ENCODE results near the gene PCSK1.

The PCSK1 gene

DNA sequence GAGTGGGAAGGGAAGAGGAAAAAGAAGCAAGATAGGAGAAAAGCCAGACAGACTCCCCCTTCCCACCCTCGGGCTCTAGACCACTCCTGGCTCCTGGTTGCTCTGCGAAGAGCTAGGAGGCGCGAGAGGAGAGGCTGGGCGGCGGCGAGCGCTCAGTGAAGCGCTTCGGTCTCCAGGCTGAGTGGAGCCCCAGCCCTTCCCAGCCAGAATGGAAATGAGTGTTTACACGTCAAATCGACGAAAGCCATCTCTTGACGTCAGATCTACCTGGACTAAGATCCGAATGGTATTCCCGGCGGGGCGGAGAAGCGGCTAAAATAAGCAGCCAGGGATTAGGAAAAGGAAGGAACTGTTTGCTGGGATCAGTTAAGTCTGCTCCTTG is at the start of gene PCSK1:
Gene PCSK1, minus strand, starts transcription at position 183 of the 382 bp plus-strand sequence. CDS start 206 bp downstream, outside the sequence.
- DNase-seq, result no peak

DNA sequence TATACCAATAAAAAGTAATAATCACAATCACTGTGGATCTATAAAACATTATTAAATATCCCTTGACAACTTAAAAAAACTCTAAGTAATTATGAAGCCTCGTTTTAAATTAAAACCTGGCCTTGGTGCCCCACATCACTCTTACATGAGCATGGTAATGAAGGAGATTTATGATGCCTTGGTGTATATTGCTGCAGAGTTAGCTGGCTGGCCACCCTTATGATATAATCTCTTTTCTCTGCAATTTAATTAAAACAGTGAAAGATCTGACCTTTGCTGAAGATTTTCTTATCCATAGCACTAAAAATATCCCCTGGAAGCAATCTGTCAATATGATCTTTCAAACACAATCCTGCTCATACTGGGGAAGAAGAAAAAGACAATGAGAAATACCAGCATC is 48.8 kb upstream of the PCSK1 start:
- DNase-seq, result no peak

DNA sequence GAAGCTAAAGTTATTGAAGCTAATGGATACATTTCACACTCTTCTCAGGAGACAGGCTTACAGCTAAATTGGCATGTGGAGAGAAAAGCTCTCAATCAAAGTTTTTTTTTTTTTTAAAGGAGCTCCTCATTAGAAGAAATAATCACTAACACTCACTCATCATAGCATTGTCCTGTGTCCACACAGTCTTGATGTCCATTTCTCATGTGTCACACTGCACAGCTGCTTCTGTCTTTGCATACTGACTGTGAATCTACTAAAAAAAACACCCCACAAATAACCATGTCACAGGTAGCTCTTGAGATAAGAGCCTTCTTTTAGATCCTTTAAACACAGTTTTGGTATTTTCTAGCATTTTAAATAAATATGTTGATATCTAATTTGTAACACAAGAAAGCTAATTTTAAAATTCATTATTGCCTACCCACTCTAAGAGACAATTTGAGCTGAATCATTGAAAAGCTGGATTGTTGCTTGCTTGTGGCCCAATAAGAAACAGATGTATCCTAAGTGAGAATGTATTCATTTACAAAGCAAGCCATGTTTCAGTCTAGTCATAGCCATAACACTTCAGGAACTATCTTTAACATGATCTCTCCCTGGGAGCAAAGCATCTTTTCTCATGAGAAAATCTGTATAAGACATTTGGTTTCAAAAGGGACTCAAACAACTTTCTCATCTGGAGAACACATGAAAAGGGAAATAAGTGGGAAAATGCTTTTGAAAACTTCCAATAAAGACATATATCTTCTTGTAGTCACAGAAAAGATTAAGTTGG is 48.1 kb upstream of the PCSK1 start:
- no peak for DNase-seq

DNA sequence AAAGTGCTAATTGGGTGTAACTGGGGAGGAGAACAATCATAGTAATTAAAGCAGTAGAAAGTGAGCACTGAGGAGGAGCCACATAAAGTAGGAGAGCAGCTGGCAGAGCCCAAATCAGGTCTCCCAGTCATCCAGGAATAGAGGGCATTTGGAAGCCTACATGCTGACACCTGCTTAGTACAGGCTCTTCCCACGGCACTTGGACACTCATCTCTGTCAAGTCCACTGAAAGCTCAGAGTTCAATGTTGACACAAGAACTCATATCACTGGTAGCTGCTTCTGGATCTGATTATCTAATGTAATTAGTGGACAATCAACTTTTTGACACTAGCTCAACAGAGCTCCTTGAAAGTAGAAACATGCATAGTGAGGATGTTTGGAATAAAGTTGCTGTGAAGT is 45.9 kb upstream of the PCSK1 start:
- no peak for DNase-seq

DNA sequence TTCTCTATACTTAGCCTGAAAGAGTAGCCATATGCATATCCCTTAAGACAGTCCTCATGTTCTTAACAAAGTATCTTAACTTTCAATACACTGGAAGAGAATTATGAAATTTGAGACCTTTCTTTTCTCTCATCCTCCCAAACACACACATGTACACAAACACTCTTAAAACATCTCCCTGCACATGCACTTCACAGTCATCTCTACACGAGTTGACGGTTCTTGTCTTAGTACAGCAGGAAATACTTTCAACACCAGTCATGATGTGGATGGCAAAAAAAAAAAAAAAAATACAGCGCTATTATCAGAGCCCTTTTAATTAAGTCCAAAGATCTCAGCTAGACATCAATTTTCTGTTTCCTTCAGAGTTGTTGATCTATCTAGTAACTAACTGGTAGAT is 43.6 kb upstream of the PCSK1 start:
- no peak for DNase-seq

DNA sequence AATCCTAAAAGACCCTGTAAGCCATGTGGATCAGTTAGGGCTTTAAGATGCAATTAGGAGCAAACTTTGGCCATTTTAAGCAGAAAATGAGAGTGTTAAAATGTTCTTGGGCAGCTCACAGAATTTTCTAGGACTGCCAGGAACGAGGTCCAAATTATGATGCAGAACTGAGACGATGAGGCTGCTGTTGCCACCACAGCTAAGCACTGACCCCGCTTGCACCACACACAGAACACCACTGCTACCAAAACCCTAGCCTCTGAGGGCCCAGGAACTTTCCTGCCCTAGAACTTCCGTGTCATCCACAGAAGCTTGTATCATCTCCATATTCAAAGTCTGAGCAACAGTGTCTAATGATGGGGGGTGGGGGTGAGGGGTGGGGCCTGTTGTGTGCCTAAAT is 41.0 kb upstream of the PCSK1 start:
- DNase-seq, result no peak

DNA sequence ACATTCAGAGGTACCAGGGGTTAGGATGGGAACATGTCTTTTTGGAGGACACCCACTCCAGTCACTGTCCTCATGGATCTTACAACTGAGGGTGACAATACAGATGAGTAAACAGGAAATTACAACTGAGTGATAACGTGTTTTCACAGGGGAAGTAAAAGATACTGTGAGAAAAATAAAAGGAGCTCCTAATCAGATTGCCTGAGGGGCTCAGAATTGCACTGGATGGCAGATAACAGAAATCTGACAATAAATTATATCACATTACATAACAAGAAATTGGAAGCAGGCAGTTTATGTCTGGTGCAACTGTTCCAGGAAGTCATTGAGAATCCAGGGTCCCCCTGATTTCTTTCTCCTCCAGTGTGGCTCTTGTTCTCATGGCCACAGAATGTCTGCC is 40.1 kb upstream of the PCSK1 start:
- DNase-seq, result no peak

DNA sequence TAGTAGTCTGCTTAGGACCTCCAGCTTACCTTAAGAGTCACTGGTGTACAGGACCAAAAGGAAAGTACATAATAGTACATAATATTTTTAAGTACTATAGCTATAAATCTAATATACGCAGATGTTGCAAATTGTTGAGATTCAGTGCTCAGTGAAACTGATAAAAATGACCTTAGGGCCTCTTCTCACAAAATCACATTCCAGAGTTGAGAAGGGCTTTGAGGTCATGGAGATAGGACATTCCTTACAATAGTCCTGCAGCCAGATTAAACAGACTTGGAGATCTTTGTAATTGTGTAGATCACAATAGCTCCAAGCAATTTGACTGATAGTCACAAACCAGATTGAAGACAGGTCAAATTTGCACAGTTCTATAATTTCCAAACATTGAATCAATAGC is 37.7 kb upstream of the PCSK1 start:
- no peak for DNase-seq

DNA sequence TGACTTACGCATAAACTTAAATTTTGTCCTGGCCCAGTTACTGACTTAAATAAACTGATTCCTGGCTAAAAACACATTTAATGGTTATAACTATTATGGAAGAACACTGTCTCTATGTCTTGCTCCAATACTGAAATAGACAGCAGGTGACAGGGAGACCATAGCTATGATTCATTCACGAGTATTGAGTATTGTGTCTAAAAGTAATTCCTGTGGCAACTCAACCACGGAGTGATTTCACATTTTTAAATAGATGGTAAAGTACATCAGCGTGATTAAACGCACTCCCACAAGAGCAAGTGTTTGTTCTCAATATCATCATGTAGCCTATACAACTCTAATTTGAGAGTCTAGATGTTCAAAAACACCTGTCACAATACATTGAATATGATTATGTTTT is 35.9 kb upstream of the PCSK1 start:
- no peak for DNase-seq

DNA sequence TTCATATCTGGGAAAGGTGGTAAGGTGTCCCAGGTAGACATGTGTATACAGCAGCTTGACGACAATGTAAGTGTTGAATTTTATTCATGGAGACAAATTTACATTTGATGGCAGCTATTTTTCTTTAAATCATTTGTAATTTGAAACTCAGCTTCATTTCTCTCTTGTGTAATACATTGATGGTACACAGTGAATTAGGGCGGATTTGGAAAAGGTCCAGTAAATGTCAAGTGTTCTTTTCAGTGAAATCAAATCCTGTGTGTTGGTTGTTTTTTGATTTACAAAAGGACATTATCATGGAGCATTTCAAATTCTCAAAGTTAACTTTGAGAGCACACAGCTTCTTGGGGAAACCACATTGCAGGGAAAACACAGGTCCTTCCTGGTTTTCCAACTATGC is 30.0 kb upstream of the PCSK1 start:
- DNase-seq, result no peak

DNA sequence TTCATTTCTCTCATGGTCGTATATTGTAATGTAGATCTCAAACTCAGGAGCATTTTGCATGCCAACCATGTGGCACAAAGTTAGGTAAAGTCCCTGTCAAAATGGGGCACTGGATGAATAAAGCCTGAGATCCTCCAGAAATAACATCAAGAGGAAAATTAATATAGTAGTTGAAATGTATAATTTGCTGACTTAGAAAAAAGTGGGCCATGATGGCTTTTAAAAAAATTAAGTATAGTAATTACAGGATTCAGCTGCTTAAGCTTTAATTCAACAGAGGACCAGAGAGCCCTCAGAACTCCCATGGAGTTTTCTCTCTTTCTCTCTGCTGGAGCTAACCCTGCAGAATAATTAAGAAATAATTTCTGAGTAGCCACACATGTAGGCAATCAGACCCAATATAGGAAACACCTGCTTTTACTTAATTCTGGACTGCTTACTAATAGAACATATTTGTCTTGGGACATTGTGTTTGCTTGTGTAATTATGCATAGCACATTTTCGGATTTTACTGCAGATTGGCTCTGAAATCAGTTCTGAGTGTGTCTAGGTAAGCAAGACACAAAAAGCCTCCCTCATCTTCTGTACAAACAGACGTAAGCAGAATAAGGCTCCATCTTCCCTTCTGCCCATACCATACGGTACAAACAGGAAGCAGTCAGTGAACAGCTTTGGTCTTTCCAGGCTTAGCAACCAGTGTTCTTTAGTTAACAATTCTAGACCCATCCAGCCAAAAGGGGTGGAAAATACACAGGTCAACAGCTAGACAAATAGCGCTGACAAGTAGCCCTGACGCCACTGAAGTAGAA is 26.5 kb upstream of the PCSK1 start:
- no peak for DNase-seq

DNA sequence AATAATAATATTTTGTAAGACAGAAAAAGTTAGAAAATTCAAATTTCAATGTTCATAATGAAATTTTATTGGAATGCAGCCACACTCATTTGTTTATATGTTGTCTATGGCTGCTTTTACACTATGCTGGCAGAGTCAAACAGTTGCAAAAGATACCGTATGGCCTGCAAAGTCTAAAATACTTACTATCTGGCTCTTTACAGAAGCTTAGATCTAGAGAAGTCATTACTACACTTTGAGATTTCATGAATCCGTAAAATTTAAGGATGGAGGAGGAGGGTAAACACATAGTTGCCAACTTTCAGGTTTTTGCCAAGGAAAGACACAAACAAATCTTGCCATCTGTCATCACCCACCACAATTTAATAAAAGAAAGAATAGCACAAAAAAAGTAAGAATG is 25.1 kb upstream of the PCSK1 start:
- no peak for DNase-seq

DNA sequence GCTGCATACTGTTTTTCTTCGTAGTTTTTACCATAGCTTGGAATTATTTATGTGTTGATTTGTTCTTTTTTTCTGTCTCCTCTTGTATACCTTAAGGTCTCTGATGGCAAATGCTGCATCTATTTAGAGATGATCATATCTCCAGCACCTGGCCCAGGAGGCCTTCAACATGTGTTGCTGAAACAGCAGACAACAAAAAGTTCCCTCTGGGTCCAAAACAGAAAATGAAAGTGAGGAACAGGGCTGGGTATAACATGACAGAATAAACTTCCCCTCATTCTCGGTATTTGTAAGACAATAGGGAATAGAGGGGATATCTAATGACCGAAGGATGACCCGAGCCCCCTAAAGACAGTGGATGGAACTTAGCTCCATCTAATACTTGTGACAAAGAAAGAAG is 22.7 kb upstream of the PCSK1 start:
- DNase-seq, result peak; percentile 27

DNA sequence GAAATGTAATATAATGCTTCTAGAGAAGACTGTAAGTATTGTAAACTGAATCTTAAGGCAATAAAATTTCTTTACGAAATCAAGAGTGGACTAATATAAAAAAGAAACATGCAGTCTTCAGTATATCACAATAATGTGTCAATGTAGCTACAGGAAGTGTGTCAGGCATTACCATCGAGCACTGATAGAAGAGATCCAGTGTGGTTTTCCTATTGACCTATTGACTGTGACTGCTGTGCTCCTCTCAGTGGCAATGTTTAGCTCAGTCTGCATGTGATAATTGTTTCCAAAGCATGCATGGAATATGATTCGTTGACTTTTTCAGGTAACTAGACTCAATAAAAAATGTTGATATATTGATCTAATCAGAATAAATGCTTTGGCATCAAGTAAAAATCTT is 20.3 kb upstream of the PCSK1 start:
- no peak for DNase-seq

DNA sequence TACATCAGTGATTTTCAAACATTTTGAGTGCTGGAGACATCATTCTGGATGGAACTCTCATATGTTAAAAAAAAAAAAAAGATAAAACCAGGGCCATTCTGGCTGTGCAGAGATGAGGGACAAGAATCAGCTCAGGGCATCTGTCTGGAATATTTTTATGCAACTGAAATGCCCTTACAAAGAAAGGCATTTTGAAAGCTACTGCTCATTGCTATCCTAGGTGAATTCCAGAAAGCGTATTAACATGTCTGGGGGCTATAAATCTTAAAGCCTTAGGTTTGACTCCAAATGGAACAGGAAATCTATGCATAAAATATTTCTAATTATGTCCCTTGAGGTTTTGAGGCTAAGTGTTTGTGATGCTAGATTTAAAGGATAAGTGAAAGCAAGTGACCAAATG is 14.9 kb upstream of the PCSK1 start:
- no peak for DNase-seq

DNA sequence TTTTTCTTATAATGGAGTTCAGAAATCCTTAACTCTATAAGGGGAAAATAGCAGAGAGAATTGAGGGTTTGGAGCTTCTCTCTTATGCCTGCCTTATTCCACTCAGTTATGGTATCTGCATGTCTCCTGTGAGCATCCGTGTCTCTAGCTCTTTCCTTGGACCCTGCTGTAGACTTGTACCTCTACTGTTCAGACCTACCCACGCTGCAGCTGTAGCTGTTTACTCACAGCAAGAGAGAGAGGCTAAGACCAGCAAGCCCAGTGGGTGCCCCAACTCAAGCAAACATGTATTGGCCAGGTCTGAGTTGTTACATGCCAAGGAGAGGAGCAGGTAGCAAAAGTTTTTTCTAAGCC is 7.1 kb upstream of the PCSK1 start:
- no peak for DNase-seq

DNA sequence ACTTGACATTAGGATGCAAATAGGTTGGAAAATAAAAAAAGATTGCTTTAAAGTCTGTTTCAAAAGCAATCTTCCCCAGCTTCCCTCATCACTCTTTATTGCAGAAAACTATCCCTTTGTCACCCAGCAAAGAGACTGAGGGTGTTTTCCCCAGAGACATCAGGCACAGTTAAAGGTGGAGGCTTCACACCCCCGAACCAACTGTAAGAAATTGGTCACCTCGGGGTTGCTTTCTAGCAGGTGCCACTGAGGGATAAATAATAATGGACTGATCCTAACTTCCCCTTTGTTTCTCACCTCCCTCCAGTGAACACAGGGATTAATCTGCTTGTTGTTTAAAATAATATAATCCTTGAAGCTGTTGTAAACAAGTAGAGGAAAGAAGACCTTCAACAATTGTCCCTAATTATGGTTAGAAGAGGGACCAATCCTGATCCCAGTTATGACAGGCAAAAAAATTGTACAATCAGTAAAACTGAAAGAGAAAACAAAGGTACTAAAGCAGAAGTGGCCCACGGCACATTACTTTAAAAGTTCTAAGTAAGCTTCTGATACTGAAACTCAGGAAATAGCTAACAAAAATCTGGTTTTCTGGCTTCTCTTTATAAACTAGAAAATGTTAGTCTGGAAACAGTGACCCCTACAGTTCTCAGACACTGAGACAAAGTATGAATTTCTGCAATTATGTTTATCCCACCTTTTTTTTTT is 6.6 kb upstream of the PCSK1 start:
- peak; percentile 30 for DNase-seq

DNA sequence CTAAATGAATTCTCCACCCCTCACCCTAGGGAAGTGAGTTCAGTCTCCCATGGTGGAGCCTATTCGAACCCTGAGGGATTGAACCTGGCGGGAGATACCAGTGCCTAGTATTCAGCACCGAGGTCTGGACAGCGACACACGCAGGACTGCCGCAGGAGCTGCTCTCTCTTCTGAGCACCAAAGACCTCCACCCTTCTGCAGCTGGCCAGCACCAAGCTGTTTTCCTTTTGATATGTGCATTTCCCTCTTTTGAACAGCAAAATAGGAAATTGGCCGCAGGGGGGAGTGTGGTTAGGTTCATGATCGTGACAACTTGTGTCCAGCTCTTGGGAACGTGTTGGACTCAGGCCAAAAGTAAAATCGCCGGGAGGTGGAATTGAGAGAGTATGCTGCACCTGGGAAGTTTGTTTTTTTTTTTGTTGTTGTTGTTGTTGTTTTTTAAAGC is 1.2 kb upstream of the PCSK1 start:
- DNase-seq, result peak; percentile 80

DNA sequence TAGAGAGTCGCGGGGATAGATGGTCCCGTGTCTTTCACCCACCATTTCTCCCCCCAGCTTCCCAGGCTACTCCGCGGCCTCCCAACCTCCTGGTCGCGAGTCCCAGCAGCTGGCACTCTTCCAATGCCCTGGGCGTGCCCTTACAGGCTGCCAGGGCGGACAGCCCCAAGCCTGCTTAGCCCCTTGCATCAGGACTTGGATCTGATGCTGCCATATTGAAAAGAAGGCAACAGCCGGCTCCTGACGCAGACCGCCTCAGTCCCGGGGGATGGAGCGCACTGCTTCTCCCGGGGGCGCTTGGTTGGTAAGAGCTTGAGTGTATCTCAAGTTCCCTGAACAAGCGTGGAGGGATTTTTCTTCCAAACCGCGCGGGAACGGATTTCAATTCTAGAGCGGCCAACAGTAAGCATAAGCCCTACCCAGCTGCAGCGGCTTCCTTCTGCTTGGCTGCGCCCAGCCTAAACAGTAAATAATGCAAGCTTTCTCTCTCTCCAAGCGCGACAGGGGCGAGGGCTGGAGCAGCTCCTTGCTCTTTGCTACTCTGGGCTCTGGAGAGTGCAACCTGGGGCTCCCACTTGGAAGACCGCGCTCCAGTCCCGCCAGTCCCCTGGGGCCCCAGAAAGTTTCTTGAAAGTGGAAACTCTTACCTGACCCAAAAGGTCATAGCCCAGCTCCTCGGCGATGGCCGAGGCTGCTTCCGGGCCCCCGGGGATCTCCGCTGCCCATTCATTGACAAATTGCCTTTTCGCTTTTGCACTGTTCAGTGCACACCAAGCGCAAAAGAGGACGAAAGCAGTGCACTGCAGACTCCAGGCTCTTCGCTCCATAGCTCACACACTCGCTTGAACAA is 607 bp downstream of the PCSK1 start:
- no peak for DNase-seq

DNA sequence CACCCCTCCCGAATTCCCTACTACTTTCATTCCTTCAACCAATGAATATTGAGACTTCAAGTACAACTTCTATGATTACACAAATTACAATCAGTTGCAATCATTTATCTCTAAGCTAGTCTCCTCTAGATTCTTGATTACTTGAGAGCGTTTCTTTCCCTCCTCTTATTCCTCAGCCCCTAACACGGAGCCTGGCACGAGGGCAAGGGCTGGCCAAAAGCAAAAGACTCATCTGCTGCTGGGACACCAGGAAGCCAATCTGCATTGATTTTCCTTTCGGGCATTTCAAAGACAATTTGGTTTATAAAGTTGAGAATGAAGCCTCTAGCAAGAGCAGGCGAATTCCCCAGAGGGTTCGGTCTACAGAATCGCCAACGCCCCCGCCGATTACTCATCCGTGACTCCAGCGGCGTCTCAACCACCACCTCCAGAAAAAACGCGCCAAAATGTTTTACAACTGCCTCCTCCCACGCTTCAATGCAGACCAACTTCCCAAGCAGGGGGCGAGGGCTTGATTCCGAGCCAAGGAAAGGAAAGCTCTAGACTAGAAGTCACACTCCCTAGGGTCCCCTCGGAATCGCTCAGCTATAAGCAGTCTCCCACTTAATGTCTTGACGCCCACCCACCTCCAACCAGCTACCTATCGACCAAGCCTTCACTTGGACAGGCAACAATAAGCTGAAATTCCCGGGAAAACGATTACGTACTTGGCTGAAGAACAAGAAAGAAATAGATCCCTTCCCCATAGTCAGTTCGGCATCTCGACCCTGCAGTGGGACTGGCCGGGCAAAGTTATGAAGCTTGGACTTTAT is 1.5 kb downstream of the PCSK1 start:
- no peak for DNase-seq

DNA sequence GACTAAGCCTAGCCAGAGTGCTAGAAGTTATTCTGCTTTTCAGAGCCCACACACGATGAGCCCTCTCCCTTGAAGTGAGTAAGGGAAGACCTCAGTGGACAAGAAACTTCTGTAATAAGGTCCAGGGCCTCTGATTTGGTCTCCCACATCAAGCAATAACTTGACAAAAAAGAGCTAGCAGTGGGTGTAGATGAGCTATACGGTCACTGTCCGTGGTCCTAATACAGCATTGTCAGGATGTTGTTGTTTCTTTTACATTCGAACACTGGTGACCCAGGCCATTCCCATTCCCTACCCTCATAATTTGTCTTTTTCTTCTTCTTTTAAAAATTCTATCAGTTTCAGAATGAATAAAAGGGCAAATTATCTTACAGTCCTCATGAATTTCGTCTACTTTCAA is 5.2 kb downstream of the PCSK1 start:
- DNase-seq, result no peak

DNA sequence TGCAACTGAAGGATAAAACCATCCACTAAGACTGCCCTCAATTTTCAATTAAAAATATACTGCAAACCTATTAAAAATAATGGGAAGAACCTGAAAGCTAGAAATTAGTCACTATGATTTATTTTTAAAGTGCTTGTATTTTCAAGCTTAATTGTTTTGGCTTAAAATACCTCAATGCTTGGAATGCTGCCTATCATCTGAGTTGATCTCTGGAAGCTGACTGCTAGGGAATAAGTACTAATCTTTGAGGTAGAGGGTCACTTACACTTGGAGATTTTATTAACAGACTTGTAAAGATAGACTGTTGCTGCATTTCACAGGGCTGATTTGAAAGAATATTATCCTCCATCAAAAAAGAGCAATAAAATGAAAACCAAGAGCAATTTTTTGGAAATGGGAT is 6.2 kb downstream of the PCSK1 start:
- no peak for DNase-seq

Measured in OCI-M1 (cell line).